ENCODE measurements around the gene TNS2. TPM values are rescaled to one million over a fixed set of nuclear protein-coding genes. Genes with fewer than 3 reads are reported as not detected.

TNS2 gene
- total RNA-seq, 2 donors from 2014 or later = 66.5 to 180 TPM

GRCh38 chr12:53068811-53069585 lies 19.1 kb downstream of the TNS2 start:
- H3K27me3 ChIP-seq (replicated peaks; ENCODE audit: insufficient read depth) = no peaks in the 10 kb centered on the region
- TF ChIP-seq POLR2A (IDR thresholded peaks at IDR 0.05) (no peak), POLR2AphosphoS5 (IDR thresholded peaks at IDR 0.05) (no peak)
- TF ChIP-seq, protein P1, sequence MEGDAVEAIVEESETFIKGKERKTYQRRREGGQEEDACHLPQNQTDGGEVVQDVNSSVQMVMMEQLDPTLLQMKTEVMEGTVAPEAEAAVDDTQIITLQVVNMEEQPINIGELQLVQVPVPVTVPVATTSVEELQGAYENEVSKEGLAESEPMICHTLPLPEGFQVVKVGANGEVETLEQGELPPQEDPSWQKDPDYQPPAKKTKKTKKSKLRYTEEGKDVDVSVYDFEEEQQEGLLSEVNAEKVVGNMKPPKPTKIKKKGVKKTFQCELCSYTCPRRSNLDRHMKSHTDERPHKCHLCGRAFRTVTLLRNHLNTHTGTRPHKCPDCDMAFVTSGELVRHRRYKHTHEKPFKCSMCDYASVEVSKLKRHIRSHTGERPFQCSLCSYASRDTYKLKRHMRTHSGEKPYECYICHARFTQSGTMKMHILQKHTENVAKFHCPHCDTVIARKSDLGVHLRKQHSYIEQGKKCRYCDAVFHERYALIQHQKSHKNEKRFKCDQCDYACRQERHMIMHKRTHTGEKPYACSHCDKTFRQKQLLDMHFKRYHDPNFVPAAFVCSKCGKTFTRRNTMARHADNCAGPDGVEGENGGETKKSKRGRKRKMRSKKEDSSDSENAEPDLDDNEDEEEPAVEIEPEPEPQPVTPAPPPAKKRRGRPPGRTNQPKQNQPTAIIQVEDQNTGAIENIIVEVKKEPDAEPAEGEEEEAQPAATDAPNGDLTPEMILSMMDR (IDR thresholded peaks at IDR 0.05) = no peak
- H3K36me3 ChIP-seq = peaks cover 0 to 18% of the 10 kb centered on the region in 2 donors
- no peak overlapping the region for H3K4me3 ChIP-seq
- peaks cover 9% of the 10 kb centered on the region for H3K4me1 ChIP-seq (replicated peaks)
- intact Hi-C loops (cut with DNase I) = loop anchor here (5.0 kb wide), 1 partner anchor 88 kb away; no protein-coding TSS in a partner anchor
- H3K27ac ChIP-seq = peak overlapping the region; percentile 47 to 62
- 41% methylated on average over 15 of the region's 15 CpGs for WGBS
- H3K9me3 ChIP-seq = no peaks in the 10 kb centered on the region
- DNase-seq (ENCODE audit: low spot score) = no peak

DNA sequence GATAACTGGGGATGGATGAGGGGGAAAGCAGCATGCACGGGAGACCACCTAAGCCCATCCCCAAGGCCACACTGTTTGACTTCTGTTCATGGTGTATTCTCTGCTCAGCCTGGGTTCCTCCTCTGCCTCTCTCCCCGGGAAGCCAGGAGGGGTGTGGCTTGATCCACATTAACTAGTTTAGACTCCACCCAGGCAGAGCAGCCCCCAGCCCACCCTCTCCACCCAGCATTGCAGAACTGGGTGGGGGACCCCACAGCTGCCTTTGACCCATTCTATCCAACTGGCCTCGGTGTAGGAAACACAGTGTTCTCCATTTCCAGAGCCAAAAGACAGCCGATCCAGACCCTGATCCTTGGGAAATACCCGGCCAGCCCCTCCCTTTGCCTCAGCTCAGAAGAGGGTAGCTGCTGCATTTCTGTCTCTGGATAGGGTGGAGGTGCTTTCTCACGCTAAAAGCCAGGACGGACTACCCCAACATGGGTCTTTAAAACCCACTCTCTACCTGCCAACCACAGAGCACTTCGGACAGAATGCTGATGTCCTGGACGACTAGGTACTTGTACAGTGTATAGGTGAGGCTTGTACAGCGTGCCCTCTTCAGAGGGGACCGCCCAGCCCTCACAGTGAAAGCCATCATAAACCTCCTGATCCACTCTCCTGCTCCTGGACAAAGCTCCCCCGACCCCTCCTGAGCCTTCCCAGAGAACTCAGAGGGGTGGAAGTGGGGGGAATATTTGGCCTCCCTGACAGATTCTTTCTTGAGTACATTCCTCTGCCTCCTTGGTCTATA lies 20.0 kb downstream of the TNS2 start:
- Histone ChIP-seq H3K27me3 (replicated peaks; ENCODE audit: insufficient read depth) (no peaks in the 10 kb centered on the region), H3K27ac (peak overlapping the region; percentile 47 to 62), H3K36me3 (peaks cover 0 to 18% of the 10 kb centered on the region in 2 donors), H3K4me3 (no peak overlapping the region), H3K4me1 (replicated peaks) (peaks cover 15% of the 10 kb centered on the region), H3K9me3 (no peaks in the 10 kb centered on the region)
- 38% methylated on average over 12 of the region's 12 CpGs for WGBS
- intact Hi-C loops (cut with DNase I) = loop anchor here (5.0 kb wide), 1 partner anchor 87 kb away; no protein-coding TSS in a partner anchor
- TF ChIP-seq, protein P1 (IDR thresholded peaks at IDR 0.05) = no peak
- TF ChIP-seq POLR2AphosphoS5 (IDR thresholded peaks at IDR 0.05) = no peak
- no peak for DNase-seq (ENCODE audit: low spot score)

GRCh38 chr12:53070877-53071492 lies 21.1 kb downstream of the TNS2 start:
- Histone ChIP-seq H3K9me3 (no peaks in the 10 kb centered on the region), H3K4me1 (replicated peaks) (peaks cover 15% of the 10 kb centered on the region), H3K27me3 (replicated peaks; ENCODE audit: insufficient read depth) (no peaks in the 10 kb centered on the region), H3K27ac (peak overlapping the region; percentile 60 to 62), H3K36me3 (peaks cover 0 to 18% of the 10 kb centered on the region in 2 donors), H3K4me3 (no peak overlapping the region)
- intact Hi-C loops (cut with DNase I) = no loop called here
- DNase-seq (ENCODE audit: low spot score) = no peak
- 48% methylated on average over 7 of the region's 7 CpGs for WGBS
- TF ChIP-seq POLR2A (IDR thresholded peaks at IDR 0.05) (no peak), POLR2AphosphoS5 (IDR thresholded peaks at IDR 0.05) (no peak)
- TF ChIP-seq, protein P1 (IDR thresholded peaks at IDR 0.05) = no peak

- 31% methylated on average over 11 of the region's 11 CpGs for WGBS
- Histone ChIP-seq H3K4me1 (replicated peaks) (peaks cover 15% of the 10 kb centered on the region), H3K9me3 (no peaks in the 10 kb centered on the region), H3K27me3 (replicated peaks; ENCODE audit: insufficient read depth) (no peaks in the 10 kb centered on the region), H3K27ac (peak overlapping the region; percentile 60 to 62), H3K4me3 (no peak overlapping the region), H3K36me3 (peaks cover 0 to 25% of the 10 kb centered on the region in 2 donors)
- TF ChIP-seq POLR2AphosphoS5 (IDR thresholded peaks at IDR 0.05) = peak; percentile 47
- TF ChIP-seq, protein P1 (IDR thresholded peaks at IDR 0.05) = no peak
- DNase-seq (ENCODE audit: low spot score) = no peak
- intact Hi-C loops (cut with DNase I) = no loop called here
Observed at GRCh38 chr12:53071591-53072551, 22.0 kb downstream of the TNS2 start.

All from prostate gland (tissue), 2 donors.